ENCODE results near the gene CCNE1.

DNA sequence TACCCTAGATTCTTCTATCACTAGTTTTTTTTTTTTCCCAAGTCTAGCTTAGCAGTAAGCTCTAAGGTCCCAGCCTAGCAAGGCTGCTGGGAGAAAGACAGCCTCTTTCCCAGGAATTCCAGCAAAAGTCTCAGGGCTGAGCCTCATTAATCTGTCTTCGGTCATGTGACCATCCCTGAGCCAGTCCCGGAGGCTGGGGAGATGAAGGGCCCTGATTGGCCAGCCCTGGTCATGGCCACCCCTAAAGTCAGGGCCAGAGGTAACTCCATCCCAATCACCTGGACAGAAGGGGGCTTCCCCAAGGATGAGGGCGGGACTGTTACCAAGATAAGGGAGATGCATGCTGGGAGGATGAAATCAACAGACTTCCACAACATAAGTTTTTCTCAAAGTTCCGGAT, 43.3 kb downstream of the CCNE1 start:
- TF ChIP-seq ZNF558 (tag by site-specific recombination; IDR thresholded peaks at IDR 0.05) (no peak), ZNF660 (tag by site-specific recombination; IDR thresholded peaks at IDR 0.05) (no peak)
- TF ChIP-seq, protein P1, sequence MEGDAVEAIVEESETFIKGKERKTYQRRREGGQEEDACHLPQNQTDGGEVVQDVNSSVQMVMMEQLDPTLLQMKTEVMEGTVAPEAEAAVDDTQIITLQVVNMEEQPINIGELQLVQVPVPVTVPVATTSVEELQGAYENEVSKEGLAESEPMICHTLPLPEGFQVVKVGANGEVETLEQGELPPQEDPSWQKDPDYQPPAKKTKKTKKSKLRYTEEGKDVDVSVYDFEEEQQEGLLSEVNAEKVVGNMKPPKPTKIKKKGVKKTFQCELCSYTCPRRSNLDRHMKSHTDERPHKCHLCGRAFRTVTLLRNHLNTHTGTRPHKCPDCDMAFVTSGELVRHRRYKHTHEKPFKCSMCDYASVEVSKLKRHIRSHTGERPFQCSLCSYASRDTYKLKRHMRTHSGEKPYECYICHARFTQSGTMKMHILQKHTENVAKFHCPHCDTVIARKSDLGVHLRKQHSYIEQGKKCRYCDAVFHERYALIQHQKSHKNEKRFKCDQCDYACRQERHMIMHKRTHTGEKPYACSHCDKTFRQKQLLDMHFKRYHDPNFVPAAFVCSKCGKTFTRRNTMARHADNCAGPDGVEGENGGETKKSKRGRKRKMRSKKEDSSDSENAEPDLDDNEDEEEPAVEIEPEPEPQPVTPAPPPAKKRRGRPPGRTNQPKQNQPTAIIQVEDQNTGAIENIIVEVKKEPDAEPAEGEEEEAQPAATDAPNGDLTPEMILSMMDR (tag by site-specific recombination; IDR thresholded peaks at IDR 0.05), result no peak
- TF ChIP-seq, protein P2, sequence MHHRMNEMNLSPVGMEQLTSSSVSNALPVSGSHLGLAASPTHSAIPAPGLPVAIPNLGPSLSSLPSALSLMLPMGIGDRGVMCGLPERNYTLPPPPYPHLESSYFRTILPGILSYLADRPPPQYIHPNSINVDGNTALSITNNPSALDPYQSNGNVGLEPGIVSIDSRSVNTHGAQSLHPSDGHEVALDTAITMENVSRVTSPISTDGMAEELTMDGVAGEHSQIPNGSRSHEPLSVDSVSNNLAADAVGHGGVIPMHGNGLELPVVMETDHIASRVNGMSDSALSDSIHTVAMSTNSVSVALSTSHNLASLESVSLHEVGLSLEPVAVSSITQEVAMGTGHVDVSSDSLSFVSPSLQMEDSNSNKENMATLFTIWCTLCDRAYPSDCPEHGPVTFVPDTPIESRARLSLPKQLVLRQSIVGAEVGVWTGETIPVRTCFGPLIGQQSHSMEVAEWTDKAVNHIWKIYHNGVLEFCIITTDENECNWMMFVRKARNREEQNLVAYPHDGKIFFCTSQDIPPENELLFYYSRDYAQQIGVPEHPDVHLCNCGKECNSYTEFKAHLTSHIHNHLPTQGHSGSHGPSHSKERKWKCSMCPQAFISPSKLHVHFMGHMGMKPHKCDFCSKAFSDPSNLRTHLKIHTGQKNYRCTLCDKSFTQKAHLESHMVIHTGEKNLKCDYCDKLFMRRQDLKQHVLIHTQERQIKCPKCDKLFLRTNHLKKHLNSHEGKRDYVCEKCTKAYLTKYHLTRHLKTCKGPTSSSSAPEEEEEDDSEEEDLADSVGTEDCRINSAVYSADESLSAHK (tag by site-specific recombination; IDR thresholded peaks at IDR 0.05), result no peak

All from HEK293 (cell line).